Activated CD8-positive, alpha-beta memory T cell treated with anti-CD3 and anti-CD28 coated beads, Interleukin-2, amount 50 U/mL, for 1 hour (primary cell): Measurements from ENCODE around the gene RBM7.

ENCODE experiments used
- DNase-seq: peaks from one replicate; pipeline ENCODE4 v3.0.0-alpha.2; 2020; ENCODE audit errors: extremely low read depth

The RBM7 gene

DNA sequence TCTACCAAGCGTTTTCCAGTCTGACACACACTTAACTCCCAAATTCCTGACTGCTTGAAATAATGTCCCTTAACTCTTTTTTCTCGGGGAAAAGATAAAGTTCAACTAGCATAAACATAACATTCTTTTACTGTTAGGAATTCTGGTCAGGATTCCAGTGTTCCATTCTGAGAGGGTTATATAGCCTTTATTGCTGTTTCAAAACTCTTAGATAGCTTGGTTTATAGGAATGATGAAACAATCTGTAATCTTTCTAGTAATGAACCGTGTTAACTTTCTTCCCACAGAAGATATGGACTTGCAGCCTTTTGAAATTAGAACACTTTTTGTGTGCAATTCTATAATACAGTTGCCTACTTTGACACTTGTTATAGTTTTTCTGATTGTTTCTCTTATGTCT is 47.4 kb downstream of the RBM7 start:
- no peak for DNase-seq

GRCh38 chr11:114448749-114449482 is 48.5 kb downstream of the RBM7 start:
- DNase-seq = no peak

- no peak for DNase-seq
These were observed 49.4 kb downstream of the RBM7 start for GRCh38 chr11:114449845-114450244.

- no peak for DNase-seq
These were observed 51.9 kb downstream of the RBM7 start for GRCh38 chr11:114452399-114452798.
